NB4 (cell line): ENCODE results near the gene FKBP11.

Experiments used
- MYC ChIP-seq: IDR thresholded peaks from 2 replicates; pipeline ENCODE4 v1.6.1; 2011; ENCODE audit warnings: low read depth, low read length
- POLR2A ChIP-seq: IDR thresholded peaks from 2 replicates; pipeline ENCODE4 v1.6.1; 2011; ENCODE audit warnings: mild to moderate bottlenecking; ENCODE audit not compliant: insufficient read length; ENCODE audit errors: extremely low read depth
- TF ChIP-seq, protein P1 (sequence below): IDR thresholded peaks from one replicate; pipeline ENCODE4 v1.5.1; 2012; ENCODE audit warnings: low read depth, low read length
- TF ChIP-seq, protein P2 (sequence below): IDR thresholded peaks from 2 replicates; pipeline ENCODE4 v1.6.1; 2011; ENCODE audit warnings: low read depth, low read length

DNA sequence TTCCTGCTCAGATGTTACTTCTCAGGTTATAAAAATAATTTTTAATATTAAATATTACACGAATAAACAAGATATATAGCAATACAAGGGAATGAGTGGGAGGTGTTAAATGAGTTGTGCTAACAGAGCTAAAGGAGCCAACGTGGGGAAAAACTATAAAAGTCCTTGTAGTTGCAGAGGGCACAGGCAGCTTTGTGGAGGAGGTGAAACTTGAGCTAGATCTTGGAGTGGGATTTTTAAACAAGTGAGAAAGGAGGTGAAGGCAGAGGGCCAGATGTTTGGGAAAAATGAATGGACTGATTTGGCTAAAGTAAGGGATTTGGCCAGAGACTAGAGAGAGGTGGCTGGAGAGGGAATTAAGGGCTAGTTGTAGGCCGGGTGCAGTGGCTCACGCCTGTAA, 5.2 kb upstream of the FKBP11 start:
- no peak for TF ChIP-seq POLR2A
- TF ChIP-seq, protein P1, sequence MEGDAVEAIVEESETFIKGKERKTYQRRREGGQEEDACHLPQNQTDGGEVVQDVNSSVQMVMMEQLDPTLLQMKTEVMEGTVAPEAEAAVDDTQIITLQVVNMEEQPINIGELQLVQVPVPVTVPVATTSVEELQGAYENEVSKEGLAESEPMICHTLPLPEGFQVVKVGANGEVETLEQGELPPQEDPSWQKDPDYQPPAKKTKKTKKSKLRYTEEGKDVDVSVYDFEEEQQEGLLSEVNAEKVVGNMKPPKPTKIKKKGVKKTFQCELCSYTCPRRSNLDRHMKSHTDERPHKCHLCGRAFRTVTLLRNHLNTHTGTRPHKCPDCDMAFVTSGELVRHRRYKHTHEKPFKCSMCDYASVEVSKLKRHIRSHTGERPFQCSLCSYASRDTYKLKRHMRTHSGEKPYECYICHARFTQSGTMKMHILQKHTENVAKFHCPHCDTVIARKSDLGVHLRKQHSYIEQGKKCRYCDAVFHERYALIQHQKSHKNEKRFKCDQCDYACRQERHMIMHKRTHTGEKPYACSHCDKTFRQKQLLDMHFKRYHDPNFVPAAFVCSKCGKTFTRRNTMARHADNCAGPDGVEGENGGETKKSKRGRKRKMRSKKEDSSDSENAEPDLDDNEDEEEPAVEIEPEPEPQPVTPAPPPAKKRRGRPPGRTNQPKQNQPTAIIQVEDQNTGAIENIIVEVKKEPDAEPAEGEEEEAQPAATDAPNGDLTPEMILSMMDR, result no peak
- TF ChIP-seq MYC, result no peak
- TF ChIP-seq, protein P2, sequence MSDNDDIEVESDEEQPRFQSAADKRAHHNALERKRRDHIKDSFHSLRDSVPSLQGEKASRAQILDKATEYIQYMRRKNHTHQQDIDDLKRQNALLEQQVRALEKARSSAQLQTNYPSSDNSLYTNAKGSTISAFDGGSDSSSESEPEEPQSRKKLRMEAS, result no peak
